ELR (cell line): Measurements from ENCODE around the gene A1CF.
"Not testable (repeated sequence)": the region's sequence is repeated elsewhere in the genome, so short reads cannot be mapped to it uniquely, and the experiment has no call there.

ENCODE experiments used
- DNase-seq: peaks from one replicate; pipeline ENCODE4 v3.0.0-alpha.2; 2015; ENCODE audit warnings: low read depth

Gene A1CF

GRCh38 chr10:50787962-50788361, 97.5 kb downstream of the A1CF start:
- DNase-seq, result not testable (repeated sequence)

- not testable (repeated sequence) for DNase-seq
Observed at GRCh38 chr10:50782017-50782416, 103.4 kb downstream of the A1CF start.

GRCh38 chr10:50780036-50780435, 105.4 kb downstream of the A1CF start:
- peak; percentile 31 for DNase-seq

- peak; percentile 7 for DNase-seq
Observed at GRCh38 chr10:50774868-50775267, 110.6 kb downstream of the A1CF start.

- not testable (repeated sequence) for DNase-seq
Observed at GRCh38 chr10:50772042-50772441, 113.4 kb downstream of the A1CF start.

GRCh38 chr10:50766774-50767513, 118.5 kb downstream of the A1CF start:
- DNase-seq, result peak; percentile 64
